ENCODE results near the gene AP2A1.

The AP2A1 gene

DNA sequence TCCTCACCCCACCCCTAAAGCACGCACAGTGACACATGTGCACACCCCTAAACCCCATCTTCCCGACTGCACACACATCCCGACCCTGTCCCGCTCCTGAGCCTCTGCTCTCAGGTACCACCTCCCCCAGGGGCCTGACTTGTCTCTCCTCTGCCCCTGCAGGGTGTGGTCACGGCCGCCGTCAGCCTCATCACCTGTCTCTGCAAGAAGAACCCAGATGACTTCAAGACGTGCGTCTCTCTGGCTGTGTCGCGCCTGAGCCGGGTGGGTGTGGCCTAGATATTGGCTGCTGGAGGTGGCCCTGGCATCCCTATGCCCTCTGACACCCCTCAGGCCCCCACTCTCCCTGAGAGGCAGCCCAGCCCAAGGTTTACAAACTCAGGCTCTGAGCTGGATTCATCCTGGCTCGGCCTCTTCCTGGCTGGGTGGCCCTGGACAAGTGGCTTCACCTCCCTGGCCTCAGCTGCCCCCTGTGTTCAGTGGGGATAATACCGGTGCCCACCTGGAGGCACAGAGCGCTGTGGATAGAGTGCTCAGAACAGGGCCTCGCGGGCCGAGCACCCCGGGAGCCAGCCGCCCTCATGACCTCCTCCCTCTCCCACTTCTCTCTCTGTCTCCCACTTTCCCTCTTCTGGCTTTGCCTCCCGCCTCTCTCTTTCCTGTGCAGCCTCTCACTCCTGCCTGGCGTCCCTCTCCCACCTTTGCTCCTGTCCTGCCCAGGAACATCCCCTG, 26.2 kb downstream of the AP2A1 start:
- Histone ChIP-seq H3K79me1 (replicated peaks; ENCODE audit: low read length, poor library complexity, severe bottlenecking) (peaks cover 29% of the 10 kb centered on the region), H3K4me2 (ENCODE audit: low read length, poor library complexity, severe bottlenecking) (no peak overlapping the region), H3K4me1 (ENCODE audit: control insufficient read depth, insufficient read depth, low read depth, low read length) (peaks cover 12% of the 10 kb centered on the region), H2BK15ac (ENCODE audit: low read depth, poor library complexity, severe bottlenecking) (peak overlapping the region; percentile 54), H4K8ac (ENCODE audit: low read length) (no peak overlapping the region), H3K9me3 (ENCODE audit: control insufficient read depth, low read length) (no peaks in the 10 kb centered on the region), H2AFZ (ENCODE audit: low read depth, low read length) (no peak overlapping the region), H2AK5ac (ENCODE audit: low read length, severe bottlenecking) (no peak overlapping the region), H3K18ac (ENCODE audit: low read depth in 1 of 2, low read length in 2 of 2) (no peak overlapping the region), H4K91ac (ENCODE audit: low read length) (no peak overlapping the region), H3K4ac (ENCODE audit: low read depth in 1 of 2, low read length in 2 of 2) (no peak overlapping the region), H3K27ac (ENCODE audit: low read length, poor library complexity, severe bottlenecking) (no peak overlapping the region), H2BK5ac (ENCODE audit: low read depth, low read length, poor library complexity, severe bottlenecking) (no peak overlapping the region), H2BK12ac (ENCODE audit: low read length in 2 of 2) (no peak overlapping the region), H3K23ac (ENCODE audit: low read length in 2 of 2) (no peak overlapping the region), H2BK120ac (ENCODE audit: low read depth, low read length) (no peak overlapping the region), H3K14ac (ENCODE audit: low read length in 2 of 2) (no peak overlapping the region), H3K9ac (ENCODE audit: low read length) (no peak overlapping the region), H3K4me3 (ENCODE audit: insufficient read depth in 1 of 2, low read depth in 1 of 2, low read length in 2 of 2) (no peak overlapping the region), H3K27me3 (ENCODE audit: control insufficient read depth in 1 of 2, insufficient read depth in 1 of 2, low read length in 2 of 2) (no peaks in the 10 kb centered on the region), H3K36me3 (ENCODE audit: control insufficient read depth in 1 of 2, insufficient read depth in 2 of 2, low read depth in 1 of 2, low read length in 2 of 2) (peaks cover 79 to 85% of the 10 kb centered on the region in 2 experiments)
- DNase-seq = no peak
- 88% methylated on average over 22 of the region's 22 CpGs for WGBS

DNA sequence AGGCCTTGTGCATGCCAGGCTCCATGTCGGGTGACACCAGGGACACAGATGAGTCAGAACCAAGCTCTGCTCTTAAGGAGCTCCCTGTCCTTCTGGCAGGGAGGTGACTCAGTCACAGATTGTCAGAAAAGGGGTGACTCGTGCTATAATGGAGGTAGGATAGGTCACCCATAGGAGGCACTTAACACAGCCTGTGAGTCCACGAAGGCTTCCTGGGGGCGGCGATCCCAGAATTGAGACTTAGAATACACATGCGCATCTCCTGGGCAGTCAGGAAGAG, 26.7 kb downstream of the AP2A1 start:
- Histone ChIP-seq H2BK5ac (ENCODE audit: low read depth, low read length, poor library complexity, severe bottlenecking) (no peak overlapping the region), H3K18ac (ENCODE audit: low read depth in 1 of 2, low read length in 2 of 2) (no peak overlapping the region), H3K79me1 (replicated peaks; ENCODE audit: low read length, poor library complexity, severe bottlenecking) (peaks cover 34% of the 10 kb centered on the region), H2BK120ac (ENCODE audit: low read depth, low read length) (no peak overlapping the region), H3K27ac (ENCODE audit: low read length, poor library complexity, severe bottlenecking) (no peak overlapping the region), H4K8ac (ENCODE audit: low read length) (no peak overlapping the region), H3K9me3 (ENCODE audit: control insufficient read depth, low read length) (no peaks in the 10 kb centered on the region), H3K9ac (ENCODE audit: low read length) (no peak overlapping the region), H3K4me3 (ENCODE audit: insufficient read depth in 1 of 2, low read depth in 1 of 2, low read length in 2 of 2) (no peak overlapping the region), H4K91ac (ENCODE audit: low read length) (no peak overlapping the region), H2BK15ac (ENCODE audit: low read depth, poor library complexity, severe bottlenecking) (no peak overlapping the region), H3K4me1 (ENCODE audit: control insufficient read depth, insufficient read depth, low read depth, low read length) (peaks cover 9% of the 10 kb centered on the region), H3K36me3 (ENCODE audit: control insufficient read depth in 1 of 2, insufficient read depth in 2 of 2, low read depth in 1 of 2, low read length in 2 of 2) (peaks cover 79 to 86% of the 10 kb centered on the region in 2 experiments), H3K27me3 (ENCODE audit: control insufficient read depth in 1 of 2, insufficient read depth in 1 of 2, low read length in 2 of 2) (no peaks in the 10 kb centered on the region), H2AFZ (ENCODE audit: low read depth, low read length) (no peak overlapping the region), H2AK5ac (ENCODE audit: low read length, severe bottlenecking) (no peak overlapping the region), H3K4me2 (ENCODE audit: low read length, poor library complexity, severe bottlenecking) (no peak overlapping the region), H3K23ac (ENCODE audit: low read length in 2 of 2) (no peak overlapping the region), H3K14ac (ENCODE audit: low read length in 2 of 2) (no peak overlapping the region), H2BK12ac (ENCODE audit: low read length in 2 of 2) (no peak overlapping the region), H3K4ac (ENCODE audit: low read depth in 1 of 2, low read length in 2 of 2) (no peak overlapping the region)
- WGBS = 65% methylated on average over 6 of the region's 6 CpGs
- peak; percentile 48 for DNase-seq

DNA sequence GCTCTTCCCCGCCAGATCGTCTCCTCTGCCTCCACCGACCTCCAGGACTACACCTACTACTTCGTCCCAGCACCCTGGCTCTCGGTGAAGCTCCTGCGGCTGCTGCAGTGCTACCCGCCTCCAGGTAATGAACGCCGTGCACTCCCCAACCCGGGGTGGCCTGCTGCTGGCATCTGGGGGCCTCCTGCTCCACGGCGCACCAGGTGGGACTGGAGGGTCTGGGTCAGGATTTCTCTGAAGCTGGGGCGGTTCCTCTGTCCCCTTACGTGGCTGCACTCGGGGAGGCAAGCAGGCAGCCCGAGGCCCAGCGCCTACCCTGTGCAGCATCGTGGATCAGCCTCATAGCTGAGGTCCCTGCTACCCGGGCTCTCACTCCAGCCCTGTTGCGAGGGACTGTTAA, 28.8 kb downstream of the AP2A1 start:
- Histone ChIP-seq H3K9me3 (ENCODE audit: control insufficient read depth, low read length) (no peaks in the 10 kb centered on the region), H4K8ac (ENCODE audit: low read length) (no peak overlapping the region), H2BK5ac (ENCODE audit: low read depth, low read length, poor library complexity, severe bottlenecking) (no peak overlapping the region), H3K4me2 (ENCODE audit: low read length, poor library complexity, severe bottlenecking) (no peak overlapping the region), H3K27me3 (ENCODE audit: control insufficient read depth in 1 of 2, insufficient read depth in 1 of 2, low read length in 2 of 2) (no peaks in the 10 kb centered on the region), H3K79me1 (replicated peaks; ENCODE audit: low read length, poor library complexity, severe bottlenecking) (peaks cover 30% of the 10 kb centered on the region), H4K91ac (ENCODE audit: low read length) (no peak overlapping the region), H2BK12ac (ENCODE audit: low read length in 2 of 2) (no peak overlapping the region), H2BK15ac (ENCODE audit: low read depth, poor library complexity, severe bottlenecking) (peak overlapping the region; percentile 44), H2AK5ac (ENCODE audit: low read length, severe bottlenecking) (no peak overlapping the region), H3K14ac (ENCODE audit: low read length in 2 of 2) (no peak overlapping the region), H3K4me1 (ENCODE audit: control insufficient read depth, insufficient read depth, low read depth, low read length) (peaks cover 2% of the 10 kb centered on the region), H3K23ac (ENCODE audit: low read length in 2 of 2) (no peak overlapping the region), H3K4me3 (ENCODE audit: insufficient read depth in 1 of 2, low read depth in 1 of 2, low read length in 2 of 2) (no peak overlapping the region), H3K36me3 (ENCODE audit: control insufficient read depth in 1 of 2, insufficient read depth in 2 of 2, low read depth in 1 of 2, low read length in 2 of 2) (peaks cover 84 to 91% of the 10 kb centered on the region in 2 experiments), H3K9ac (ENCODE audit: low read length) (no peak overlapping the region), H2AFZ (ENCODE audit: low read depth, low read length) (no peak overlapping the region), H3K4ac (ENCODE audit: low read depth in 1 of 2, low read length in 2 of 2) (no peak overlapping the region), H3K27ac (ENCODE audit: low read length, poor library complexity, severe bottlenecking) (no peak overlapping the region), H2BK120ac (ENCODE audit: low read depth, low read length) (no peak overlapping the region), H3K18ac (ENCODE audit: low read depth in 1 of 2, low read length in 2 of 2) (no peak overlapping the region)
- DNase-seq = no peak
- WGBS = 98% methylated on average over 20 of the region's 20 CpGs

DNA sequence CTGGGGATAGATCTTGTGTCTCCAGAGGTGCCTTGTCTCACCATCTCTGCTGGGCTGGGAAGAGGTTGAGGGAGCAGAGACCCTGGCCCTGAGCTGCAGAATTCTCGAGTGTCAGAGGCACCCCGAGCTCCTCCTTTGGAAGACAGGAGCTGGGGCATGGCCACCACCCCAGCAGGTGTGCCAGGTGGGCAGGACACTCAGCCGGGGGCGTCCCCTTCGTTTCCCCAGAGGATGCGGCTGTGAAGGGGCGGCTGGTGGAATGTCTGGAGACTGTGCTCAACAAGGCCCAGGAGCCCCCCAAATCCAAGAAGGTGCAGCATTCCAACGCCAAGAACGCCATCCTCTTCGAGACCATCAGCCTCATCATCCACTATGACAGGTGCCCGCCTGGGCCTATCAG, 31.8 kb downstream of the AP2A1 start:
- no peak overlapping the region for H2BK5ac ChIP-seq (ENCODE audit: low read depth, low read length, poor library complexity, severe bottlenecking)
- H2BK15ac ChIP-seq (ENCODE audit: low read depth, poor library complexity, severe bottlenecking) = no peak overlapping the region
- whole genome bisulfite sequencing = 98% methylated on average over 11 of the region's 11 CpGs

More for the DNA sequence above, 31.8 kb downstream of the AP2A1 start:
- no peak overlapping the region for H3K4me2 ChIP-seq (ENCODE audit: low read length, poor library complexity, severe bottlenecking)
- no peak overlapping the region for H2BK120ac ChIP-seq (ENCODE audit: low read depth, low read length)
- H3K79me1 ChIP-seq (replicated peaks; ENCODE audit: low read length, poor library complexity, severe bottlenecking) = peaks cover 26% of the 10 kb centered on the region
- no peak overlapping the region for H3K9ac ChIP-seq (ENCODE audit: low read length)
- no peak overlapping the region for H3K18ac ChIP-seq (ENCODE audit: low read depth in 1 of 2, low read length in 2 of 2)
- peaks cover 3% of the 10 kb centered on the region for H3K4me1 ChIP-seq (ENCODE audit: control insufficient read depth, insufficient read depth, low read depth, low read length)
- no peak overlapping the region for H2BK12ac ChIP-seq (ENCODE audit: low read length in 2 of 2)
- H4K91ac ChIP-seq (ENCODE audit: low read length) = no peak overlapping the region
- no peak overlapping the region for H2AFZ ChIP-seq (ENCODE audit: low read depth, low read length)
- H3K36me3 ChIP-seq (ENCODE audit: control insufficient read depth in 1 of 2, insufficient read depth in 2 of 2, low read depth in 1 of 2, low read length in 2 of 2) = peaks cover 82 to 91% of the 10 kb centered on the region in 2 experiments
- H3K9me3 ChIP-seq (ENCODE audit: control insufficient read depth, low read length) = no peaks in the 10 kb centered on the region
- H3K27ac ChIP-seq (ENCODE audit: low read length, poor library complexity, severe bottlenecking) = no peak overlapping the region
- H3K23ac ChIP-seq (ENCODE audit: low read length in 2 of 2) = no peak overlapping the region
- no peak overlapping the region for H3K4ac ChIP-seq (ENCODE audit: low read depth in 1 of 2, low read length in 2 of 2)
- DNase-seq = no peak
- H2AK5ac ChIP-seq (ENCODE audit: low read length, severe bottlenecking) = no peak overlapping the region
- no peak overlapping the region for H3K14ac ChIP-seq (ENCODE audit: low read length in 2 of 2)
- no peak overlapping the region for H3K4me3 ChIP-seq (ENCODE audit: insufficient read depth in 1 of 2, low read depth in 1 of 2, low read length in 2 of 2)
- no peaks in the 10 kb centered on the region for H3K27me3 ChIP-seq (ENCODE audit: control insufficient read depth in 1 of 2, insufficient read depth in 1 of 2, low read length in 2 of 2)
- H4K8ac ChIP-seq (ENCODE audit: low read length) = no peak overlapping the region

All from mesenchymal stem cell (in vitro differentiated cells and primary cell).